CD4-positive, alpha-beta T cell treated with Interleukin-12 subunit alpha and Interleukin-12 subunit beta, for 1 hour (primary cell): Measurements from ENCODE around the gene ITGBL1.
"Not testable (repeated sequence)": the region's sequence is repeated elsewhere in the genome, so short reads cannot be mapped to it uniquely, and the experiment has no call there.

Source experiments
- DNase-seq: peaks from one replicate; pipeline ENCODE4 v3.0.0-alpha.2; 2020

ITGBL1 gene

GRCh38 chr13:101514100-101514499 is 61.6 kb downstream of the ITGBL1 start:
- DNase-seq: no peak

GRCh38 chr13:101514695-101515275 is 62.3 kb downstream of the ITGBL1 start:
- DNase-seq: peak; percentile 48

- DNase-seq: peak; percentile 5
These were observed 63.0 kb downstream of the ITGBL1 start for GRCh38 chr13:101515504-101515903.

GRCh38 chr13:101516262-101516661 is 63.8 kb downstream of the ITGBL1 start:
- no peak for DNase-seq

- peak; percentile 47 for DNase-seq
These were observed 68.2 kb downstream of the ITGBL1 start for GRCh38 chr13:101520672-101521071.

- no peak for DNase-seq
These were observed 68.9 kb downstream of the ITGBL1 start for GRCh38 chr13:101521371-101521770.

GRCh38 chr13:101522607-101523006 is 70.1 kb downstream of the ITGBL1 start:
- DNase-seq: no peak

GRCh38 chr13:101523154-101524131 is 71.0 kb downstream of the ITGBL1 start:
- no peak for DNase-seq

- DNase-seq: no peak
These were observed 74.7 kb downstream of the ITGBL1 start for GRCh38 chr13:101527130-101527529.

GRCh38 chr13:101529422-101529821 is 76.9 kb downstream of the ITGBL1 start:
- no peak for DNase-seq

- no peak for DNase-seq
These were observed 77.8 kb downstream of the ITGBL1 start for GRCh38 chr13:101530293-101530692.

- no peak for DNase-seq
These were observed 82.8 kb downstream of the ITGBL1 start for GRCh38 chr13:101535192-101535746.

GRCh38 chr13:101536079-101536478 is 83.6 kb downstream of the ITGBL1 start:
- DNase-seq: no peak

GRCh38 chr13:101544544-101544943 is 92.1 kb downstream of the ITGBL1 start:
- not testable (repeated sequence) for DNase-seq

GRCh38 chr13:101544979-101545378 is 92.5 kb downstream of the ITGBL1 start:
- DNase-seq: no peak

GRCh38 chr13:101545521-101545920 is 93.0 kb downstream of the ITGBL1 start:
- no peak for DNase-seq

- no peak for DNase-seq
These were observed 99.8 kb downstream of the ITGBL1 start for GRCh38 chr13:101552286-101552685.

GRCh38 chr13:101552786-101553185 is 100.3 kb downstream of the ITGBL1 start:
- DNase-seq: no peak

- no peak for DNase-seq
These were observed 102.1 kb downstream of the ITGBL1 start for GRCh38 chr13:101554420-101555125.

- no peak for DNase-seq
These were observed 103.1 kb downstream of the ITGBL1 start for GRCh38 chr13:101555610-101556009.

GRCh38 chr13:101556676-101557123 is 104.2 kb downstream of the ITGBL1 start:
- DNase-seq: no peak

GRCh38 chr13:101565317-101565716 is 112.8 kb downstream of the ITGBL1 start:
- no peak for DNase-seq

- no peak for DNase-seq
These were observed 115.4 kb downstream of the ITGBL1 start for GRCh38 chr13:101567841-101568240.
